GM12864 (cell line): ENCODE measurements around the gene MYH9.

Experiments
- DNase-seq: peaks from one replicate; pipeline ENCODE4 v3.0.0-alpha.2; 2011; ENCODE audit warnings: low read depth
- H3K4me3 ChIP-seq: 2 replicates; pipeline ENCODE4 v1.5.1; 2011; ENCODE audit warnings: mild to moderate bottlenecking, low read depth, low read length, control low read depth
- CTCF ChIP-seq: IDR thresholded peaks from 2 replicates; pipeline ENCODE4 v1.5.1; 2011; ENCODE audit warnings: low read depth, mild to moderate bottlenecking, moderate library complexity, low read length, control low read depth, inconsistent platforms; ENCODE audit errors: missing control alignments

Gene MYH9

GRCh38 chr22:36409056-36409455 lies 21.3 kb upstream of the MYH9 start:
- no peak overlapping the region for H3K4me3 ChIP-seq
- TF ChIP-seq CTCF = no peak
- DNase-seq = no peak

- TF ChIP-seq CTCF = no peak
- H3K4me3 ChIP-seq = no peak overlapping the region
- DNase-seq = no peak
These were observed 19.0 kb upstream of the MYH9 start for GRCh38 chr22:36406721-36407120.

GRCh38 chr22:36405671-36406538 lies 18.1 kb upstream of the MYH9 start:
- no peak for DNase-seq
- no peak for TF ChIP-seq CTCF
- no peak overlapping the region for H3K4me3 ChIP-seq

GRCh38 chr22:36405221-36405661 lies 17.5 kb upstream of the MYH9 start:
- TF ChIP-seq CTCF = no peak

GRCh38 chr22:36404446-36404845 lies 16.7 kb upstream of the MYH9 start:
- TF ChIP-seq CTCF = no peak
- no peak for DNase-seq
- no peak overlapping the region for H3K4me3 ChIP-seq

More at GRCh38 chr22:36405221-36405661, 17.5 kb upstream of the MYH9 start:
- no peak for DNase-seq
- no peak overlapping the region for H3K4me3 ChIP-seq

GRCh38 chr22:36399472-36399778 lies 11.7 kb upstream of the MYH9 start:
- TF ChIP-seq CTCF = no peak
- H3K4me3 ChIP-seq = no peak overlapping the region
- no peak for DNase-seq

- TF ChIP-seq CTCF = no peak
- no peak overlapping the region for H3K4me3 ChIP-seq
- no peak for DNase-seq
These were observed 11.1 kb upstream of the MYH9 start for GRCh38 chr22:36398601-36399471.
